Esophagus muscularis mucosa (tissue), 4 donors: ENCODE results near the gene FCSK. TPM values are rescaled to one million over a fixed set of nuclear protein-coding genes. Genes with fewer than 3 reads are reported as not detected.

ENCODE experiments used
- DNase-seq: peaks from one replicate; pipeline ENCODE4 v3.0.0-alpha.2; 2017; ENCODE audit errors: extremely low spot score
- H3K27ac ChIP-seq, 4 donors: fragments of 200-600 bp; sonication (generic); replicated peaks in 1 of 4; 1 replicate in 3 of 4; 2 replicates in 1 of 4; pipeline ENCODE4 v1.5.1; 2016 to 2019; ENCODE audit warnings: mild to moderate bottlenecking in 1 of 4
- H3K27me3 ChIP-seq, 4 donors: fragments of 200-600 bp; sonication (generic); one replicate each; pipeline versions ENCODE4 v1.5.1 to v1.6.0; 2016 to 2019
- H3K36me3 ChIP-seq, 4 donors: fragments of 200-600 bp; sonication (generic); one replicate each; pipeline ENCODE4 v1.5.1; 2016 to 2019
- H3K4me1 ChIP-seq, 4 donors: fragments of 200-600 bp; sonication (generic); one replicate each; pipeline ENCODE4 v1.5.1; 2016 to 2019
- H3K4me3 ChIP-seq, 4 donors: fragments of 200-600 bp; sonication (generic); 1 replicate in 2 of 4; 2 replicates in 2 of 4; pipeline ENCODE4 v1.5.1; 2016 to 2019; ENCODE audit warnings: mild to moderate bottlenecking in 4 of 4, moderate library complexity in 1 of 4
- H3K9me3 ChIP-seq, 4 donors: fragments of 200-600 bp; sonication (generic); 1 replicate in 3 of 4; 2 replicates in 1 of 4; pipeline ENCODE4 v1.5.1; 2016 to 2019
- CTCF ChIP-seq, 3 experiments: fragments of 200-600 bp in 2 of 3; fragments of 450-650 bp in 1 of 3; sonication (generic) in 2 of 3; IDR thresholded peaks; one replicate each; pipeline ENCODE4 v1.5.1; 2017 to 2019; ENCODE audit warnings: antibody characterized with exemption in 3 of 3, mild to moderate bottlenecking in 2 of 3, moderate library complexity in 1 of 3
- EP300 ChIP-seq: sonication (generic); formaldehyde crosslinking; IDR thresholded peaks from one replicate; pipeline ENCODE4 v1.6.1; 2017; ENCODE audit warnings: antibody characterized with exemption
- POLR2A ChIP-seq: fragments of 450-650 bp; IDR thresholded peaks from one replicate; pipeline ENCODE4 v1.6.1; 2017; ENCODE audit warnings: antibody characterized with exemption, moderate library complexity, mild to moderate bottlenecking, low read depth
- POLR2AphosphoS5 ChIP-seq, 2 donors: sonication (generic); formaldehyde crosslinking; IDR thresholded peaks; one replicate each; pipeline ENCODE4 v1.6.1; 2017; ENCODE audit warnings: antibody characterized with exemption in 2 of 2
- WGBS: methylation state at CpG from one replicate; pipeline ENCODE4 v1.1.5; 2018; 5-methylcytosine and 5-hydroxymethylcytosine counted together
- intact Hi-C: fragments of 100-400 bp; cut with DNase I; formaldehyde crosslinking; loops from one replicate; pipeline ENCODE4 v1.15.1; 2023
- total RNA-seq, 4 donors: library from RNA; depleted of rRNA; stranded (reverse); fragments of >200 nt; gene quantifications; one replicate each; pipeline versions ENCODE4 v1.1.0 to v1.2.1, GENCODE V29; 2016

FCSK gene
- total RNA-seq, 4 donors from 2014 or later = 8.3 to 13.7 (median 12.3) TPM

- H3K27me3 ChIP-seq = no peaks in the 10 kb centered on the region
- H3K4me1 ChIP-seq = peaks cover 11 to 16% (median 13%) of the 10 kb centered on the region in 4 donors
- no peak overlapping the region for H3K27ac ChIP-seq
- intact Hi-C loops = no loop called here
- H3K4me3 ChIP-seq = no peak overlapping the region
- 91% methylated on average over 4 of the region's 5 CpGs for WGBS
- H3K36me3 ChIP-seq = peaks cover 27 to 96% (median 85%) of the 10 kb centered on the region in 4 donors
- DNase-seq = no peak
- TF ChIP-seq POLR2A (no peak), EP300 (no peak), POLR2AphosphoS5 (IDR thresholded peaks at IDR 0.05) (no peak), CTCF (IDR thresholded peaks at IDR 0.05) (no peak)
- no peaks in the 10 kb centered on the region for H3K9me3 ChIP-seq
Observed at GRCh38 chr16:70483426-70483825, 29.0 kb downstream of the FCSK start.

GRCh38 chr16:70484867-70485266, 30.5 kb downstream of the FCSK start:
- H3K9me3 ChIP-seq = no peaks in the 10 kb centered on the region
- H3K27me3 ChIP-seq = no peaks in the 10 kb centered on the region
- H3K36me3 ChIP-seq = peaks cover 26 to 96% (median 86%) of the 10 kb centered on the region in 4 donors
- H3K4me1 ChIP-seq = peaks cover 0 to 3% (median under 1%) of the 10 kb centered on the region in 4 donors
- no peak overlapping the region for H3K4me3 ChIP-seq
- no peak overlapping the region for H3K27ac ChIP-seq
- intact Hi-C loops = no loop called here
- no peak for DNase-seq
- WGBS = 94% methylated on average over 2 of the region's 2 CpGs
- TF ChIP-seq EP300 = no peak
- no peak for TF ChIP-seq POLR2AphosphoS5 (IDR thresholded peaks at IDR 0.05)

GRCh38 chr16:70490261-70490660, 35.9 kb downstream of the FCSK start:
- H3K4me3 ChIP-seq = no peak overlapping the region
- WGBS = 76% methylated on average over 6 of the region's 6 CpGs
- no peaks in the 10 kb centered on the region for H3K4me1 ChIP-seq
- DNase-seq = no peak
- H3K27ac ChIP-seq = no peak overlapping the region
- intact Hi-C loops = no loop called here
- H3K27me3 ChIP-seq = no peaks in the 10 kb centered on the region
- peaks cover 33 to 97% (median 76%) of the 10 kb centered on the region in 4 donors for H3K36me3 ChIP-seq
- H3K9me3 ChIP-seq = no peaks in the 10 kb centered on the region
- TF ChIP-seq EP300 = no peak
- no peak for TF ChIP-seq CTCF (IDR thresholded peaks at IDR 0.05)
- no peak for TF ChIP-seq POLR2A
- TF ChIP-seq POLR2AphosphoS5 (IDR thresholded peaks at IDR 0.05) = no peak

- Histone ChIP-seq H3K4me3 (no peak overlapping the region), H3K9me3 (no peaks in the 10 kb centered on the region), H3K27me3 (no peaks in the 10 kb centered on the region), H3K27ac (no peak overlapping the region), H3K4me1 (no peaks in the 10 kb centered on the region), H3K36me3 (peaks cover 49 to 97% (median 76%) of the 10 kb centered on the region in 4 donors)
- TF ChIP-seq EP300 (no peak), CTCF (IDR thresholded peaks at IDR 0.05) (no peak), POLR2AphosphoS5 (IDR thresholded peaks at IDR 0.05) (no peak), POLR2A (no peak)
- 98% methylated on average over 3 of the region's 3 CpGs for WGBS
- no peak for DNase-seq
- intact Hi-C loops = no loop called here
Observed at GRCh38 chr16:70493802-70494201, 39.4 kb downstream of the FCSK start.

GRCh38 chr16:70494202-70494770, 39.9 kb downstream of the FCSK start:
- peaks cover 49 to 97% (median 76%) of the 10 kb centered on the region in 4 donors for H3K36me3 ChIP-seq
- TF ChIP-seq CTCF (IDR thresholded peaks at IDR 0.05) (no peak), POLR2AphosphoS5 (IDR thresholded peaks at IDR 0.05) (no peak), POLR2A (no peak), EP300 (no peak)

More at GRCh38 chr16:70494202-70494770, 39.9 kb downstream of the FCSK start:
- Histone ChIP-seq H3K27ac (no peak overlapping the region), H3K4me1 (no peaks in the 10 kb centered on the region), H3K9me3 (no peaks in the 10 kb centered on the region), H3K27me3 (no peaks in the 10 kb centered on the region), H3K4me3 (no peak overlapping the region)
- 91% methylated on average over 5 of the region's 5 CpGs for WGBS
- intact Hi-C loops = no loop called here
- no peak for DNase-seq
